ENCODE results near the gene SAMD9L.

DNA sequence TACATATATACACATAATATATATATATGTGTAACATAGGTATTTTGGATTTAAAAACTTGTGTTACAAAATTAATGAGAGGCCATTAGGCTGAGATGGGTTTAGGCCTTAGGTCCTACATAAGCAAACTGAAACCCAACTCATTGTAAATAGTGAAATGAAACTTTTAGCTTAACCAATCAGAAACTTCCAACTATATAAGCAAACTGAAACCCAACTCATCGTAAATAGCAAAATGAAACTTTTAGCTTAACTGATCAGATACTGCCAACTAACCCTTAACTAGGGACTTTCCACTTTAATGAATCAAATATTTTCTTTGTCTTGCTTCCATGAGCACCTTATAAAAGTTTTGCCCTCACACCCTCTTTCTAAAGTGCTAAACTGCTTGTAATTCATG is 17.3 kb upstream of the SAMD9L start:
- TF ChIP-seq EZH2 (IDR thresholded peaks at IDR 0.05; ENCODE audit: borderline replicate concordance) (no peak), EZH2phosphoT487 (IDR thresholded peaks at IDR 0.05; ENCODE audit: low read depth, severe bottlenecking, unreplicated experiment) (no peak)
- TF ChIP-seq, protein P1, sequence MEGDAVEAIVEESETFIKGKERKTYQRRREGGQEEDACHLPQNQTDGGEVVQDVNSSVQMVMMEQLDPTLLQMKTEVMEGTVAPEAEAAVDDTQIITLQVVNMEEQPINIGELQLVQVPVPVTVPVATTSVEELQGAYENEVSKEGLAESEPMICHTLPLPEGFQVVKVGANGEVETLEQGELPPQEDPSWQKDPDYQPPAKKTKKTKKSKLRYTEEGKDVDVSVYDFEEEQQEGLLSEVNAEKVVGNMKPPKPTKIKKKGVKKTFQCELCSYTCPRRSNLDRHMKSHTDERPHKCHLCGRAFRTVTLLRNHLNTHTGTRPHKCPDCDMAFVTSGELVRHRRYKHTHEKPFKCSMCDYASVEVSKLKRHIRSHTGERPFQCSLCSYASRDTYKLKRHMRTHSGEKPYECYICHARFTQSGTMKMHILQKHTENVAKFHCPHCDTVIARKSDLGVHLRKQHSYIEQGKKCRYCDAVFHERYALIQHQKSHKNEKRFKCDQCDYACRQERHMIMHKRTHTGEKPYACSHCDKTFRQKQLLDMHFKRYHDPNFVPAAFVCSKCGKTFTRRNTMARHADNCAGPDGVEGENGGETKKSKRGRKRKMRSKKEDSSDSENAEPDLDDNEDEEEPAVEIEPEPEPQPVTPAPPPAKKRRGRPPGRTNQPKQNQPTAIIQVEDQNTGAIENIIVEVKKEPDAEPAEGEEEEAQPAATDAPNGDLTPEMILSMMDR (IDR thresholded peaks at IDR 0.05; ENCODE audit: poor library complexity): no peak

Measured in hepatocyte (in vitro differentiated cells).